ENCODE results near the gene SLC27A2.
"Not testable (repeated sequence)": the region's sequence is repeated elsewhere in the genome, so short reads cannot be mapped to it uniquely, and the experiment has no call there.

Gene SLC27A2

GRCh38 chr15:50181969-50182218 lies at the start of gene SLC27A2:
SLC27A2 (plus strand) TSS chr15:50182196; CDS start chr15:50182428, 232 bp downstream.
- Histone ChIP-seq H3K79me2 (ENCODE audit: insufficient read depth, low read depth) (no peaks in the 10 kb centered on the region), H3K9ac (no peak within 1 kb of the TSS), H3K4me3 (IDR thresholded peaks at IDR 0.05; ENCODE audit: insufficient read depth, low read depth, low read length) (no peak within 1 kb of the TSS), H2AFZ (ENCODE audit: low read depth) (peak within 1 kb of the TSS; percentile 47; the same call in 1 of the 2 replicates), H3K36me3 (ENCODE audit: insufficient read depth) (no peaks in the 10 kb centered on the region), H3K27ac (no peak within 1 kb of the TSS), H4K20me1 (ENCODE audit: insufficient read depth) (no peaks in the 10 kb centered on the region), H3K4me1 (ENCODE audit: low read depth, poor library complexity, severe bottlenecking) (no peaks in the 10 kb centered on the region), H3K4me2 (peak within 1 kb of the TSS; percentile 51), H3K27me3 (ENCODE audit: insufficient read depth, low read depth) (no peaks in the 10 kb centered on the region)
- no peak for TF ChIP-seq CTCF (conservative IDR thresholded peaks at IDR 0.05; ENCODE audit: low read depth, low read length)

GRCh38 chr15:50132251-50132984 lies 49.6 kb upstream of the SLC27A2 start:
- not testable (repeated sequence) for H3K4me2 ChIP-seq; H4K20me1 ChIP-seq (ENCODE audit: insufficient read depth); H3K27me3 ChIP-seq (ENCODE audit: insufficient read depth, low read depth); H3K4me1 ChIP-seq (ENCODE audit: low read depth, poor library complexity, severe bottlenecking); H2AFZ ChIP-seq (ENCODE audit: low read depth); H3K79me2 ChIP-seq (ENCODE audit: insufficient read depth, low read depth); H3K4me3 ChIP-seq (IDR thresholded peaks at IDR 0.05; ENCODE audit: insufficient read depth, low read depth, low read length); H3K27ac ChIP-seq; H3K36me3 ChIP-seq (ENCODE audit: insufficient read depth); H3K9ac ChIP-seq

GRCh38 chr15:50134524-50135024 lies 47.4 kb upstream of the SLC27A2 start:
- H3K4me2 ChIP-seq: no peak overlapping the region
- no peaks in the 10 kb centered on the region for H3K79me2 ChIP-seq (ENCODE audit: insufficient read depth, low read depth)
- H3K4me1 ChIP-seq (ENCODE audit: low read depth, poor library complexity, severe bottlenecking): no peaks in the 10 kb centered on the region
- H3K27ac ChIP-seq: no peak overlapping the region
- H4K20me1 ChIP-seq (ENCODE audit: insufficient read depth): no peaks in the 10 kb centered on the region
- TF ChIP-seq CTCF (conservative IDR thresholded peaks at IDR 0.05; ENCODE audit: low read depth, low read length): no peak
- H3K36me3 ChIP-seq (ENCODE audit: insufficient read depth): no peaks in the 10 kb centered on the region
- no peaks in the 10 kb centered on the region for H3K27me3 ChIP-seq (ENCODE audit: insufficient read depth, low read depth)
- no peak overlapping the region for H3K9ac ChIP-seq
- no peak overlapping the region for H3K4me3 ChIP-seq (IDR thresholded peaks at IDR 0.05; ENCODE audit: insufficient read depth, low read depth, low read length)
- no peak overlapping the region for H2AFZ ChIP-seq (ENCODE audit: low read depth)

- Histone ChIP-seq H3K9ac (no peak overlapping the region), H4K20me1 (ENCODE audit: insufficient read depth) (no peaks in the 10 kb centered on the region), H3K27me3 (ENCODE audit: insufficient read depth, low read depth) (no peaks in the 10 kb centered on the region), H3K79me2 (ENCODE audit: insufficient read depth, low read depth) (no peaks in the 10 kb centered on the region), H3K4me1 (ENCODE audit: low read depth, poor library complexity, severe bottlenecking) (no peaks in the 10 kb centered on the region), H2AFZ (ENCODE audit: low read depth) (no peak overlapping the region), H3K36me3 (ENCODE audit: insufficient read depth) (no peaks in the 10 kb centered on the region), H3K4me2 (no peak overlapping the region), H3K4me3 (IDR thresholded peaks at IDR 0.05; ENCODE audit: insufficient read depth, low read depth, low read length) (no peak overlapping the region), H3K27ac (no peak overlapping the region)
- no peak for TF ChIP-seq CTCF (conservative IDR thresholded peaks at IDR 0.05; ENCODE audit: low read depth, low read length)
These were observed 46.9 kb upstream of the SLC27A2 start for GRCh38 chr15:50135031-50135551.

GRCh38 chr15:50137330-50137761 lies 44.6 kb upstream of the SLC27A2 start:
- H3K9ac ChIP-seq: no peak overlapping the region
- H3K36me3 ChIP-seq (ENCODE audit: insufficient read depth): no peaks in the 10 kb centered on the region
- no peak overlapping the region for H3K27ac ChIP-seq
- H4K20me1 ChIP-seq (ENCODE audit: insufficient read depth): no peaks in the 10 kb centered on the region
- no peak overlapping the region for H3K4me3 ChIP-seq (IDR thresholded peaks at IDR 0.05; ENCODE audit: insufficient read depth, low read depth, low read length)
- no peak overlapping the region for H3K4me2 ChIP-seq
- H3K4me1 ChIP-seq (ENCODE audit: low read depth, poor library complexity, severe bottlenecking): no peaks in the 10 kb centered on the region
- H2AFZ ChIP-seq (ENCODE audit: low read depth): no peak overlapping the region
- H3K27me3 ChIP-seq (ENCODE audit: insufficient read depth, low read depth): no peaks in the 10 kb centered on the region
- H3K79me2 ChIP-seq (ENCODE audit: insufficient read depth, low read depth): no peaks in the 10 kb centered on the region
- no peak for TF ChIP-seq CTCF (conservative IDR thresholded peaks at IDR 0.05; ENCODE audit: low read depth, low read length)

All from KMS-11 (cell line).